Ammon's horn (tissue), 1 donor: ENCODE data around the gene SSU72.
"Not testable (repeated sequence)": the region's sequence is repeated elsewhere in the genome, so short reads cannot be mapped to it uniquely, and the experiment has no call there.

ENCODE experiments used
- DNase-seq: peaks from one replicate; pipeline ENCODE4 v3.0.0-alpha.2; 2016; ENCODE audit warnings: low spot score

The SSU72 gene

DNA sequence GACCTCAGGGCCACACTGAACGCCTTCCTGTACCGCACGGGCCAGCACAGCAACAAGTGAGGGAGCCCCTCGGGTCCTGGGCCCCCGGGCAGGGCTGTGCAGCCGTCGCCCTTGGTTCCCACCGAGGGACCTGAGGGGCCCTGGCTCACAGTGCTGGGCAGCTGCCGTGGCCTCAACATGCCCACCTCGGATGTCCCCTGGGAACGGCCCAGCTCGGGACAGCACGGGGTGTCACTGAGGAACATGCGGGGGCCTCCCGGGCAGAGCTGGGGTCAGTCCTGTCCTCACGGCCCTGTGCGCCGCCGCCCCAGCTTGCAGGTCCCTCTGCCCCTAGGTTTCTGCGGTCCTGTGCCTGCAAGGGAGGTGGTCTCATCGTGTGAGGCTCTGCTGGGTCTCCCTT, 48.2 kb downstream of the SSU72 start:
- DNase-seq = not testable (repeated sequence)

DNA sequence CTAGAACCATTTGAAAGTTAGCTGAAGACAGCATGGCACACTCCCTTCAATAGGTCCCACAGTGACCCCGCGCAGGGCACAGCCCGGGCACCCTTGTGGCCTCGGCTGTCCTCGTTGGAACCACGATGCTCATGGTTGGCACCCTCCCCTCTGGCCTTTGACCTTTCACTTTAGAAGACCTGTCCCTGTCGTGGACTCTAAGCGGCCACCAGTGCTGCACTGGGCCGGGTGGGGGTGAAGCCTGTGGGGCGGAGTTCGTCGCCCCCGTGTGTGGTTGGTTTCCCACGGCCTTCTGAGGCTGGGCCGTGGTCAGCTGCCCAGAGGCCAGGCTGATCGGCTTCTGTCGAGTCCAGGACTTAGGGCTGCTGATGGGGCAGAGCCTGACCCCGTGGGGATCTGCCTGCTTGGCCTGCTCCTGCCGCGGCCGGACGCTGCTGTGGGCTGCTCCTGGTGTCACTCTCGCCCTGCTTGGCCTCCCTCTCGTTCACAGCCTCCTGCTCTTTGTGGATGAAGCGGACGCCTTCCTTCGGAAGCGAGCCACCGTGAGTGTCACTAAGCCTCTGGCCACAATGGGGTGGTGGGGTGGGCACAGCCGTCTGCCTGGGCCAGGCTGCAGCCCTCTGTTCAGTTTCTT, 49.8 kb downstream of the SSU72 start:
- not testable (repeated sequence) for DNase-seq

DNA sequence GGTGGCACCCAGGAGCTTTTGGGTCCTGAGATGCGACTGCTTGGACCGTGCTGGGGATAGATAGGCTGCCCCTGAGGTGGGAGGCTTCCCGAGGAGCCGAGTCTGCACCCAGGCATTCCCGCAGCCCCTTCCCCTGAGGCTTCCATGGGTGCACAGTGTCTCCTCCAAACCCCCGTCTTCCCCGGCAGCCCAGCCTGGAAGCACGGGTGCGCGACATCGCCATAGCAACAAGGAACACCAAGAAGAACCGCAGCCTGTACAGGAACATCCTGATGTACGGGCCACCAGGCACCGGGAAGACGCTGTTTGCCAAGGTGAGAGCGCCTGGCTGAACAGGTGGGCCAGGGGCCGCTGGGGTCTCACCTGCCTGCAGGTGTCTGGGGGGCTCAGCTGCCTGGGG, 51.0 kb downstream of the SSU72 start:
- not testable (repeated sequence) for DNase-seq

DNA sequence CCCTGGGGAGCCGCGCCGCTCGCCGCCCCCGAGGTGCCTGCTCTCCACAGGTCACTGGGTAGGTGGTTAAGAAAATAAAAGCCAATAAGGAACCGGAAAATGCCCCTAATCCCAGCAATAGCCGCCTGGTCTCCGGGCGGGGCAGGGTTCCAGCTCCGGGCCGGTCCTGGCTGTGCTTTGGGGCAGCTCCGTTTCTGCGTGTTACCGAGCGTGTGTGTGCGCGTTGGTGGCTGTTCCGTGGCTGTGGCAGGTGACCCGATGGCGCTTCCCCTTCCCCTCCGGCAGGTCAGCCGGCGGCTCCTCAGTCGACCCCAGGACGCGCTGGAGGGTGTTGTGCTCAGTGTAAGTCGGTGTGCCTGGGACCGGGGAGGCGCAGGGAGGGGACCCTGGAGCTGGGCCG, 51.4 kb downstream of the SSU72 start:
- not testable (repeated sequence) for DNase-seq

DNA sequence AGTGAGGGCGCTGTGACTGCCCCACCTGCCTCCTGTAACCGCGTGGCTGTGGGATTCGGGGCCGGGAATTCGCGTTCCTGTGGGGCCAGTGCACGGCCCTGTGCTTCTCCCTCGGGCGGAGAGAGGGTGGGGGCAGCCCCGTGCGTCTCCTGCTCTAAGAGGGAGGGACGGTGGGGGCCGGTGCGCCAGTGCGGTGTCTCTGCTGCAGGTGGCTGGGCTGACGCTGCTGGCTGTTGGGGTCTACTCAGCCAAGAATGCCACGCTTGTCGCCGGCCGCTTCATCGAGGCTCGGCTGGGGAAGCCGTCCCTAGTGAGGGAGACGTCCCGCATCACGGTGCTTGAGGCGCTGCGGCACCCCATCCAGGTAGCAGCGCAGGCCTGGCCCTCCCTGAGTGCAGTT, 52.1 kb downstream of the SSU72 start:
- DNase-seq = not testable (repeated sequence)

DNA sequence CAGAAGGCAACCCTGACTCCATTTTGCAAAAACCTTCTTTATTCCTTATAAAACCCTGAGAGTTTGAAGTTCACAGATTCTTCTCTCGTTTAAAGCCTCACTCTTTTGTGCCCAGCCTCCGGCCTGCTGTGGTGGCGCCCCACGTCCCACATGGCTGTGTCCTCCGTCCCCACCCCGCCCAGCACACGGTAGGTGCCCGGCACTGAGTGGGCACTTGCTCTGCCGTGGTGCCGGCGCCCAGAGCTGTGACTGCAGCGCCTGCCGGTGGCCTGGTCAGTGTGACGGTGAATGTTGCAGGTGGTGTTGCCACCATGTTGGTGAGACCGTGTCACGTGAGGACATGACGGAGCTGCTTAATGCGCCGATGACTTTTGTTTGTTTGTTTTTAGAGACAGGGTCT, 53.3 kb downstream of the SSU72 start:
- DNase-seq = no peak

DNA sequence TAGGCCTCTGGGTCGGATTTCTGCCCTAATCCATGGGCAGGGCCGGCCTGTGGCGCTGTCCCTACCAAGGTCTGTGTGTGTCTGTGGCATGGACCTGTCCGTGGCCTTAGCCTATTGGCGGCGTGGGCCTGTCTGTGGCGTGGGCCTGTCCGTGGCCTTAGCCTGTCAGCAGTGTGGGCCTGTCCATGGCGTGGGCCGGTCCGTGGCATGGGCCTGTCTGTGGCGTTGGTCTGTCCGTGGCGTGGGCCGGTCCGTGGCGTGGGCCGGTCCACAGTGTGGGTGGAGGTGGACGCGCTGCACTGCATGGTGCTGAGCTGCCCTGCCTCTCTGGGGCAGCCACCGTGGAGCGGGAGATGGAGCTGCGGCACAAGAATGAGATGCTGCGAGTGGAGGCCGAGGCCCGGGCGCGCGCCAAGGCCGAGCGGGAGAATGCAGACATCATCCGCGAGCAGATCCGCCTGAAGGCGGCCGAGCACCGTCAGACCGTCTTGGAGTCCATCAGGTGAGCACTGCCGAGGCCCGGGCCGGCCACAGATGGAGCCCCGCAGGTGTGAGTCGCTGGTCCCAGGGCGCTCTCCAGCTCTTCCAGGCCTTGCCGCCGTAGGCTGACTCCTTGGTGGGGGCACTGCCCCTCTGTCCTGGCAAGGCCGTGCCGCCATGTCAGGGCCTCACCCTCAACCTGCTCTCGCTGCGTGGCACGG, 54.7 kb downstream of the SSU72 start:
- DNase-seq = not testable (repeated sequence)

DNA sequence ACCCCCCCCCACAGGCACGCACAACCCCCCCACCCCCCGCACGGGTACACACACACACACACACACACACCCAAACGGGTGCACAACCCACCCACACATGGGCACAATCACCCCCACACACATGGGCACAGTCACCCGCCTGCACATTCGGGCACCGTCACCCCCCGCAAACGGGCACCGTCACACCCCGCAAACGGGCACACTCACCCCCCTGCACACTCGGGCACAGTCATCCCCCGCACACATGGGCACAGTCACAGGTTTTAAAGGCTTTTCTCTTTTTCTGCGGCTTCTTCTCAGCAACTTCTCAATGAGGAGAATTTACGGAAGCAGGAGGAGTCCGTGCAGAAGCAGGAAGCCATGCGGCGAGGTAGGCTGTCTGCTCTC, 56.0 kb downstream of the SSU72 start:
- not testable (repeated sequence) for DNase-seq

DNA sequence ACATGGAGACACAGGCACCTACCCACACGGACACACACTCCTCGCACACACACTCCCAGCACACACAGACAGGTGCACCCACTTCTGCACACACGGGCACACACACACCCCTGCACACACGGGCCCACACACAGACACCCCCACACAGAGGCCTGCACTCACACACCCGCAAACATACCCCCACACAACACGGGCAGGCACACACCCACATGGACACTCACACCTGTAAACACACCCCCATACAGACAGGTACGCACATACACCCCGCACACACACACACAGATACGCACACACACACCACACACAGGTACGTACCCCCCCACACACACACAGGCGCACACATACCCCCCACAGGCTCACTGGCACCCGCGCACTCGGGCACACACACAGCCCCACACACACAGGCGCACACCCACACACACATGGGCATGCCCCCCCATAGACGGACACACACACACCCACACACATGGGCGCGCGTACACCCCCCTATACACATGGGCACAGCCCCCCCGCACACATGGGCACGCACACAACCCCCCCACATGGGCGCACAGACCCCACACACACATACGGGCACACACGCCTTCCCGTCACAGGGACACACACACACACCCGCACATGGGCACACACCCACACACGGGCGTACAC, 56.6 kb downstream of the SSU72 start:
- no peak for DNase-seq

DNA sequence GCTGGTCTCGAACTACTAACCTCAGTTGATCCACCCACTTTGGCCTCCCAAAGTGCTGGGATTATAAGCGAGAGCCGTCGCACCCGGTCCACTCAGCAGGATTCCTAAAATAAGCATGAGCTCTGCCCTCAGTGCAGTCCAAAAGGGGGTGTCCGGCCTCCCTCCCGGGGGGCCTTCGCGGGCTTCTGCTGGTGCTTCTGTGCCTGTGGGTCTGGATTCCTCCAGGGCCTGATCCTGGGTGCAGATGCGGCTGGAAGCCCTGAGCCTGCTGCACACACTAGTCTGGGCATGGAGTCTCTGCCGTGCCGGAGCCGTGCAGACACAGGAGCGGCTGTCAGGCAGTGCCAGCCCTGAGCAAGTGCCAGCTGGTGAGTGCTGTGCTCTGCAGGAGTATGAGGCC, 57.7 kb downstream of the SSU72 start:
- DNase-seq = not testable (repeated sequence)

DNA sequence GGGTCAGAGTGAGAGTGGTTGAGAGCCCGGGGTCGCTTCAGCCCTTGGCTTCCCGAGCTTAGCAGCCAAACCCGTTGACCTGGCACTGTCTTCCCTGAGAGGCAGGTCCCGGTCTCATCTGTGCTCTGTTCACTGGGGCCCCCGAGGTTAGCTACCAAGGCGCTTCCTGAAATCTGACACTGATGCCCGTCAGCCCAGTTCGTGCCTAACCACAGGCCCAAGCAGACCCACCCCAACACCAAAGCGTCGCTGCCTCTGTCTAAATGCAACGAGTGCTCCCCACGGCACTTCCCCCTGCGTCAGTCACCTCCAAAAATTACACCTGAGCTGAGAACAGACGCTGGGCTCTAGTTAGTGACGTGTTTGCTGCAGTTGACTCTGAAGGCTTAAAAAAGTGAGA, 60.3 kb downstream of the SSU72 start:
- not testable (repeated sequence) for DNase-seq

DNA sequence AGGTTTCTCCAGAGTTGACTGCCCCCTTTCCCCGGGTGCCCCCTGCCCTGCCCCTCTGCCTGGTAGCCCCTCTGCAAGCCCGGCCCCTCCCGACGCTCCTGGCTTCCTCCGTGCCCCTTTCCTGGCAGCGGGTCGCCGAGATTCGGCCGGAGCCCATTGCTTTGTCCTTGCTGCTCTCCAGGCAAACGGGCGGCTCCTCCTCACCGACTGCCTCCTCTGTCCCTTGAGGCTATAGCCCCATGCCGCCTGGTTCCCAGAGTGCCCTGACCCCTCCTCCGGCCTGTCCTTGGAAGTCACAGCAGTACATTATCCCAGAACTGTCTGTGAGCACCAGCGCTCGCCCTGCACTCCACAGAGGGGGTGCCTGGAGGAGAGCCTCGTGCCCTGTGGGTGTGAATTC, 61.0 kb downstream of the SSU72 start:
- DNase-seq = not testable (repeated sequence)

DNA sequence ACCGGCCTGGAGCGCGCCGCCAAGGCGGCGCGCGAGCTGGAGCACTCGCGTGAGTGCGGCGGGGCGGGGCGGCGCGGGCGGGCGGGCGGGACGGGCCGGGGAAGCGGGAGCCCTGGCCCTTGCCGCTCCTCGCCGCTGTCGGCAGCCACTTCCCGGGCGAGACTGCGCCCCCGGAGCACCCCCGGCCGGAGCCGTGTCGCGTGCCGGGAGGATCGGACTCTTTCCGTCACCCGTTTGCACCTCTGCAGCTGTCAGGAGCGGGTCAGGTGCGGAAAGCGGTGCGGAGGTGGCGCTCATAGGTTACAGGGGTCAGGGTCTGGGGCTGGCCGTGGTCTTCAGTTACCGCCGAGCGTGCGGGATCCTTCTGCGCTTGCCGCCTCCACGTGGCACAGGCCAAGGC, 62.2 kb downstream of the SSU72 start:
- not testable (repeated sequence) for DNase-seq

DNA sequence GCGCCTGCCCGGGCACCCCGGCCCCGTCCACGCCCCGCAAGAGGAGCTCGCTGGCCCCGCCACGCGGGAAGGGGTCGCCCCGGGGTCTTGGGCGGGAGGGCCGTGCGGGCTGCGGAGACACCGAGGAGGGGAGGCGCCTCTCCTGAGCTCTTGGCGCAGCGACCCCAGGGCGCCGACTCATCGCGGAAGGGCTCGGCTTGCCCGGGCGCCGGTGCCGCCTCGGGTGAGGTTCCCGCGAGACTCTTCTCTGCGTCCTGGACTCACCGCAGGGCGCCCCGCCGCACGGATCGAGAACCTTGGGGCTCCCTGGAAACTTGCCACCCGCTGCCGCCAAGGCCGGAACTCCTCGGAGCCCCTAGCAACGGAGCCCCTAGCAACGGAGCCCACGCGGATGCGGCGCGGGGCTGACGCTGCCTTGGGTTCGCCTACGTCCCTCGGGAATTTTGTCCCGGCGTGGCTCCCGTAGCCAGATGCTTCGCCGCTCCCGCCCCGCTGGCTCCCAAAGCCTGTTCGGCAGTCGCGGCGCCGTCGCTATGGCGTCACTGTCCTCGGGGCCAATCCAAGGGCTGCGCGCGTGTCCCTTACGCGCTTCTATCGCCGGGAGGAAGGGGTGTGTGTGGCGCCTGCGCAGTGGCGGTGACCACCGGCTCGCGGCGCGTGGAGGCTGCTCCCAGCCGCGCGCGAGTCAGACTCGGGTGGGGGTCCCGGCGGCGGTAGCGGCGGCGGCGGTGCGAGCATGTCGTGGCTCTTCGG, 63.0 kb downstream of the SSU72 start, which contains the start of gene ATAD3A:
ATAD3A (plus strand) TSS at position 630 of the 753 bp plus-strand sequence; CDS start at position 737, 107 bp downstream.
- peak; percentile 99 for DNase-seq

DNA sequence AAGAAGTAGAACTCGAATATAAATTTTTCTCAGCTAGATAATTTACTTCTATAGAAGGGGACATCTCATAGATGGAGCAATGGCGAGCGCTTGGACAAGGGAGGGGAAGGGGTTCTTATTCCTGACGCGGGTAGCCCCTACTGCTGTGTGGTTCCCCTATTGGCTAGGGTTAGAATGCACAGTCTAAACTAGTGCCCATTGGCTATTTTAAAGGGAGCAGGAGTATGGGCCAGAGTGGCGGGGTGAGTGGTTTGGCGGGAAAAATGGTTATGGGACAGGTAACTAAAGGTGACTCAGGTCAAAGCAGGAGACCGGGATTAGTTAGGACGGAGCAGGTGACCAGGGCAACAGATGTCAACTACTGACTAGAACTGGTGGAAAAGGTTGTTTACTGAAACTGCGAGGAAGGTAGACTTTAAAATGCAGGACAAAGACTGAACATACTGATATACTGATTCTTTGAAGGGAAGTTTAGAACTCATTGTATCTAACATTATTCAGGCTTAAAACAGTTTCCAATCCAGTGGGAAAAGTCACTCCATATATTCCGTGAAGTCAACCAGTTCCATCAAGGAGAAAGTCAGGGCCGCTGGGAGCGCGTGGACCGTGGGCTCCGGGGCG, 63.6 kb downstream of the SSU72 start:
- no peak for DNase-seq

DNA sequence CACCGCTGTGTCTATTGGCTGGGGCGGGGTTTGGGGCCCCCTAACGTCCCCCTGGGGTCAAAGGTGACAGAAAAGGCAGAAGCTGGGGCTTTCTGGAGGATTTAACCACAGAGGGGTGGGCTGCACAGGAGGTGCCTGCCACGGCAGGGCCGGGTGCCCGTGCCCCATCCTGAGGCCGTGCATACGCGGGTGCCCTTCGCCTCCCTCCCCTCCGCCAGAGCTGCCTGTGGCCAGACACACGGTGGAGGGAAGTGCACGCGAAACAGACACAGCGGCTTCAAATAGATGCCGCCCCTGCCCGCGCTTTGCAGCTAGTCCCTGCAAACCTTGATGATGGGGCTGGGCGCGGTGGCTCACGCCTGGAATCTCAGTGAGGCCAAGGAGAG, 65.2 kb downstream of the SSU72 start:
- not testable (repeated sequence) for DNase-seq

DNA sequence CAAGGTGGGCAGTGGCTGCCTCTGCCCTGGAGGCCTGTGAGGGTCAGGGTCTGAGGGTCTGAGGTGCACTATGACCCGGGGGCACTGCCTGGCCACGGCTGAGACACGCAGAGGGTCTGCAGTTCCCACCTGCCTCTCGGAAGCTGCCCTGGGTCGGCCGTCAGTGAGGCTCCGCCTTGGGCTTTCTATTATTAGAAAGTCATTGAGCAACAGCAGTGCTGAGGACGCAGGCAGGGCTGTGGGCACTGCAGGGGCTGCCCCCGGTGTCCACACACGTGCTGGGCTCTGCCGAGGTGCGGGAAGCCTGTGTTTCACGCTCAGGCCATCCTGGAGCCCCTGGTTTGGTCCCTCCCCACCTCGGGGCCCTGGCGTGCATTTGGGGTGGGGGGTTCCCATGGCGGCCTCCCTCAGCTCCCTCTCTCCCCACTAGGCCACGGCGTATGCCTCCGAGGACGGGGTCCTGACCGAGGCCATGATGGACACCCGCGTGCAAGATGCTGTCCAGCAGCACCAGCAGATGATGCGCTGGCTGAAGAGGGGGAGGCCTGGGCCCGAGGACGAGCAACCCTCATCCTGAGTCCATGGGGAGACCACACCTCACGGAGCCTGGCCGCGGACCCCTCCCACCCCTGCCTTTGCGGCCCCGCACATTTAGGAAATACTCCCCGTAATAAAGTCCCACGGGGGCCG, 65.7 kb downstream of the SSU72 start:
- not testable (repeated sequence) for DNase-seq

DNA sequence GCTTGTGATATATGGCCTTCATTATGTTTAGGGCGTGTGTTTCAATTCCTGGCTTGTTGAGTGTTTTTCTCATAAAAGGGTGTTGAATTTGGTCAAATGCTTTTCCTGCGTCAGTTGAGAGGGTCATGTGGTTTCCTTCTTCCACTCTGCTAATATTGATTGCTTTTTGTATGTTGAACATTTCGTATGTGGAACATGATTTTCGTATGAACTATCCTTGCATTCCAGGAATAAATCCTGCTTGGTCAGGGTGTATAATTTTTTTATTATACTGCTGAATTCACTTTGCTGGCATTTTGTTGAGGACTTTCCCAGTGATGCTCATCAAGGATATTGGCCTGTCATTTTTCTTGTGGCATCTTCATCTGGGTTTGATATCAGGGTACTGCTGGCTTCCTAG, 67.4 kb downstream of the SSU72 start:
- no peak for DNase-seq

DNA sequence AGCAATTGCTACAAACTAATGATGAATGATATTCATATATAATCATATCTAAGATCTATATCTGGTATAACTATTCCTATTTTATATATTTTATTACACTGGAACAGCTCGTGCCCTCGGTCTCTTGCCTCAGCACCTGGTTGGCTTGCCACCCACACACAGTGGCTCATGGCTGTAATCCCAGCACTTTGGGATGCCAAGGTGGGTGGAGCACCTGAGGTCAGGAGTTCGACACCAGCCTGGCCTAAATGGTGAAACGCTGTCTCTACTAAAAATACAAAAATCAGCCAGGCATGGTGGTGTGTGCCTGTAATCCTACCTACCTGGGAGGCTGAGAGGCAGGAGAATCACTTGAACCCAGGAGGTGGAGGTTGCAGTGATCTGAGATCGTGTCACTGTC, 68.9 kb downstream of the SSU72 start:
- DNase-seq = not testable (repeated sequence)

DNA sequence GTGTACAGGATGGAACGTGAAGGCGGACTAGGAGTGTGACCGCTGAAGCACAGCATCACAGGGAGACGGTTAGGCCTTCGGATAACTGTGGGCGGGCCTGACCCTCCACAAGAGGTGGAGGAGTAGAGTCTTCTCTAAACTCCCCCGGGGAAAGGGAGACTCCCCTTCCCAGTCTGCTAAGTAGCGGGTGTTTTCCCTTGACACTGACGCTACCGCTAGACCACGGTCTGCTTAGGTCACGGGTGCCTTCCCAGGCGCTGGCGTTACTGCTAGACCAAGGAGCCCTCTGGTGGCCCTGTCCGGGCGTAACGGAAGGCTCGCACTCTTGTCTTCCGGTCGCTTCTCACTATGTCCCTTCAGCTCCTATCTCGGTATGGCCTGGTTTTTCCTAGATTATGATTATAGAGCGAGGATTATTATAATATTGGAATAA, 69.3 kb downstream of the SSU72 start:
- DNase-seq = peak; percentile 30

DNA sequence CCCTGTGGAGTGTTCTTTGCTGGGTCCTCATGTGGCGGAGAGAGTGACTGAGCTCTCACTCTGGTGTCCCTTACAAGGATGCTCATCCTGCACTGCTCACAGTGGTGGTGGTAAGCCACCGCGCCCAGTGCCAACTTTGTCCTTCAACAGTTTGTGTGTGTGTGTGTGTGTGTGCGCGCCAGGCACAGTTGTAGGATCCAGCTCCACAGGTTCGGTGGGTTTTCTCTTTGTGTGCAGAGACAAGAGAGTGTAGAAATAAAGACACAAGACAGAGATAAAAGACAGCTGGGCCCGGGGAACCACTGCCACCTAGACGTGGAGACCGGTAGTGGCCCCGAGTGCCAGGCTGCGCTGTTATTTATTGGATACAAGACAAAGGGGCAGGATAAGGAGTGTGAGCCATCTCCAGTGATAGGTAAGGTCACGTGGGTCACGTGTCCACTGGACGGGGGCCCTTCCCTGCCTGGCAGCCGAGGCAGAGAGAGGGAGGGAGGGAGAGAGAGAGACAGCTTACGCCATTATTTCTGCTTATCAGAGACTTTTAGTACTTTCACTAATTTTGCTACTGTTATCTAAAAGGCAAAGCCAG, 69.8 kb downstream of the SSU72 start:
- DNase-seq = peak; percentile 58
